Posterior cingulate gyrus (tissue), 11 donors: Measurements from ENCODE around the gene ITPRIPL1.
A peak's percentile ranks its signal among the peaks of the same experiment; 100 is the strongest.

ENCODE experiments used
- DNase-seq, 10 donors: peaks; one replicate each; pipeline versions ENCODE4 v3.0.0 to v3.0.0-alpha.2; 2020 to 2021; ENCODE audit warnings: mixed read lengths in 3 of 10
- intact Hi-C: fragments of 100-400 bp; cut with DNase I; formaldehyde crosslinking; loops from one replicate; pipeline ENCODE4 v1.15.1; 2023

ITPRIPL1 gene

DNA sequence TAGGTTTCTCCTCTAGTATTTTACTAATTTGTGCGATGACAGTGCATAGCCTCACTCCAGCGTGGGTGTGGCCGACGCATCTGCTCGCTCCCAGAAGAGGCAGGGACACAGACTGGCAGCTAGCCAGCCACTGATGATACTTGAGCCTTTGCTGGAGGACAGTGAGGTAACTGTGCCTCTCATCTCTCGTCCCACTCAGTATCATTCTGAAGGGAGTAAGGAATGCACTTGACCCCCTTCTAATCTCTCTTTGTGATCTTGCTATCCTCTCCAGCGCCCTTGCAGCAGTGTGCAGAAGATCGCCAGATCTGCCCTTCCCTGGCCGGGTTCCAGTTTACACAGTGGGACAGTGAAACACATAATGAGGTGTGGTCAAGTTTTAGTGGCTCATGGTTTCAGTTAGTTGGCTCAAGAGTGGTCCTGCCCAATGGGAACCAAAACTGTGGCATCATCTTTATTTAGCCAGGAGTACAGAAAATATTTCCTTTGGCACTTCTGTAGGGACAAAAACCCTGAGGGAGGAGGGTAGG, 28.0 kb downstream of the ITPRIPL1 start:
- intact Hi-C loops = no loop called here
- DNase-seq = peak in 7 of 10 donors; percentile 20 to 89 (median 39)

DNA sequence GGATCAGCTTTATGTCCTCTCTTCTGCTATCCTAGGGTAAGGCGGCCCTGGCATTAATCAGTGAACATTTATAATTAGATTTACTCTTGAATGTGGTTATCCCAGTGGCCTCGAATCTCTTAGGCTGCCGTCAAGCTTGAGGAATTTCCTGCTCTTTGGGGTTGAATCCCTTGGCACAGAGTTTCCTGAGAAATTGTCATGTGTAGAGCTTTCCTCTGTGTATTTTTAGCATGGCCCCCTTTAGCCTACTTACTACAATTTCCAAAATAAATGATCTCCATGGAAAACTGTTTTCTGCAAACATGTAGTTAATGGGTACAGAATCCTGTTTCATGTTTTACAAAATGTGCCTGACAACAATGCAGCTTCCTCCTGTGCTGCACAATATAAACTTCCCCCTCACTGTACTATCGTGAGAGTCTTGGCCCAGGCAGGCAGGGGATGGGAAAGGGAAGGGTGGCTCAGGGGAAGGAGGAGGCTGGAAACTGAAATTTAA, 28.5 kb downstream of the ITPRIPL1 start:
- DNase-seq = no peak
- intact Hi-C loops = no loop called here

DNA sequence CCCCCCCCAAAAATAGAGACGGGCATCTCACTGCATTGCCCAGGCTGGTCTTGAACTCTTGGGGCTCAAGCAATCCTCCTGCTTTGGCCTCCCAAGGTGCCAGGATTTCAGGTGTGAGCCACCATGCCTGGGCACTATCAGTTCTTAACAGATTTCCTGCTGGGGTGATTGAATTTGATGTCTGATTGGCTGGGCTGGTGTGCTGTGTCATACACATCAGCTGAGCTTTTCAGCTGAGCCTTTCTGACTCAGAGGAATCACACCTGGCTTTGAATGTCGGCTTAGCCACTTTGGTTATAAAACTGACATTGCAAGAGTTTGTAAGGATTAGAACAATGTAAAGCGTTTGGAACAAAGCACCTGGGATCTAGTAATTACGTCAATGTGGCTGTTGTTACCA, 29.4 kb downstream of the ITPRIPL1 start:
- intact Hi-C loops = no loop called here
- no peak for DNase-seq

DNA sequence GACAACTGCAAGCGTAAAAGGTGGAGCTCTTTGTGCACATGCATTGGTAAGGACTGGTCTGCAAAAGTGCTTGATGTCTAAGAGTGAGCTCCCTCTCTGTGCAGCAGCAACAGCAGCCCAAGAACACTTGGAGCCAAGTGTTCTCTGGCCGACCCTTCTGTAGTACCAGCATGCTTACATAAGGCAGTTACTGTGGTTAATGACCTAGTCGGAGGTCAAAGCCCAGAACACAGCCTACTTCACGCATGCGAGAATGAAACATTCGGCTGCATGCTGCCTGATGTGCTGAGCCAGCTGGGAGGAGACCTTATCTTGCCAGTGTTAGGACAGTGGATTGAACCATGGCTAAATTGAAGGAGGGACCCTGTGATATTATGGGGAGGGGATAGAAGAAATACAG, 31.8 kb downstream of the ITPRIPL1 start:
- intact Hi-C loops = no loop called here
- DNase-seq = no peak

DNA sequence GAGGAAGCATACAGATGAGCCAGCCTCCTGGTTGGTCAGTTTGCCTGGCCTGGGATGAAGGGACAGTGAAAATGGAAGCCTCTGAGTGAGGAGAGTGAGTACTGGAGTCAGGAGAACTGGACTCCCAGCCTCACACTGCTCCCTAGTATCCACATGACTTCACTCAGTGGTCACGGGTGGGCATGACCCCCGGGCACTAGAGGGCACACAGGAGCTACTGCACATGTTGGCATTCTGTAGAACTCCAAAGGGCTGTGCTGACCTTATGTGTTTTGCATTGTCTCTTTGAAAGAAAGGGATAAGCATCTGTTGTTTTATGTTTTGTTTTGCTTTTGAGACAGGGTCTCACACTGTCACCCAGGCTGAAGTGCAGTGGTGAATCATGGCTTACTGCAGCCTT, 34.2 kb downstream of the ITPRIPL1 start:
- DNase-seq = peak; percentile 35 to 95 (median 72)

DNA sequence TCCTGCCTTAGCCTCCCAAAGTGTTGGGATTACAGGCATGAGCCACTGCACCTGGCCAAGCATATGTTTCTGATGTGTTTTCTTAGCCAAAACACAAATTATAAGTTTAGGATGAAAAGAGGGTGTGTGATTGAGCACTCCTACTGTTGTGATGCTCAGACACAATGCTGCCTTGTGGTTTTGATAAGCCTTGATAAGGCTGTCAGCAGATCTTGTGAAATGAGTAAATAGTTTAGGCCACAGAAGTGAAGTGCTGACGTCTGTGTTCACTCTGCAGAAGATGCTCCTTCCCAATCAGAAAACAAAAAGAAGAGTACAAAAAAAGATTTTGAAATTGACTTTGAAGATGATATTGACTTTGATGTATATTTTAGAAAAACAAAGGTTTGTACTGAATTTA, 34.7 kb downstream of the ITPRIPL1 start:
- no peak for DNase-seq

More for the DNA sequence above, 34.2 kb downstream of the ITPRIPL1 start:
- intact Hi-C loops = loop anchor here (1.0 kb wide), 1 partner anchor 150 kb away; no protein-coding TSS in a partner anchor

DNA sequence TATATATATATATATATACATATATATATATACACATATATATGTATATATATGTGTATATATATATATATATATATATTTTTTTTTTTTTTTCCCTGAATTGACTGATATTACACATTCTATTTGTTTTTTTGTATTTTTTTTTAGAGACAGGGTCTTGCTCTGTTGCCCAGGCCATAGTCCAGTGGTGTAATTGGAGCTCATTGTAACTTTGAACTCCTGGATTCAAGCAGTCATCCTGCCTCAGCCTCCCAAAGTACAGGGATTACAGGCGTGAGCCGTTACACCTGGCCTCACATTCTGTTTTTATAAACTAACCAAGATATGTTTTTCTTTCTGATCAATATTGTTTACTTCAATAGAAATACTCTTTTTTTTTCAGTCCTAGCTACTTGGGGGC, 36.6 kb downstream of the ITPRIPL1 start:
- intact Hi-C loops = no loop called here

More for the DNA sequence above, 34.7 kb downstream of the ITPRIPL1 start:
- intact Hi-C loops = loop anchor here (1.0 kb wide), 1 partner anchor 149 kb away; no protein-coding TSS in a partner anchor

DNA sequence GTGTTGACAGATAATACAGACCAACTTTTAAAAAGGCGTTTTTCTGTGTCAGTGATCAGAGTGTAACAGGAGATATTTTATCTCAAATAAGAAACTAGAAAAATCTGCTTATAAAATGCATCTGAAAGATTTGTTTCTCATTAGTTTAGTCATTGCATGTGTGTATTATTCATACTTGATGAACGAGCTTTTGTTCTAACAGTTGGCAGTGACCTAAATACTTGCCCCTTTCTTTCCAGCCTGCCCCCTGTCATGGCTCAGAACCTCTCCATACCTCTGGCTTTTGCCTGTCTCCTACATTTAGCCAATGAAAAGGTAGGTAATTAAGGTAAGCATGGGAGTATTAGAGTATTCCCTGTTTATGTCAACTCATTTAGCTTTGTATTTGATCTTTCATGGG, 44.1 kb downstream of the ITPRIPL1 start:
- no peak for DNase-seq
- intact Hi-C loops = no loop called here

More for the DNA sequence above, 36.6 kb downstream of the ITPRIPL1 start:
- no peak for DNase-seq

DNA sequence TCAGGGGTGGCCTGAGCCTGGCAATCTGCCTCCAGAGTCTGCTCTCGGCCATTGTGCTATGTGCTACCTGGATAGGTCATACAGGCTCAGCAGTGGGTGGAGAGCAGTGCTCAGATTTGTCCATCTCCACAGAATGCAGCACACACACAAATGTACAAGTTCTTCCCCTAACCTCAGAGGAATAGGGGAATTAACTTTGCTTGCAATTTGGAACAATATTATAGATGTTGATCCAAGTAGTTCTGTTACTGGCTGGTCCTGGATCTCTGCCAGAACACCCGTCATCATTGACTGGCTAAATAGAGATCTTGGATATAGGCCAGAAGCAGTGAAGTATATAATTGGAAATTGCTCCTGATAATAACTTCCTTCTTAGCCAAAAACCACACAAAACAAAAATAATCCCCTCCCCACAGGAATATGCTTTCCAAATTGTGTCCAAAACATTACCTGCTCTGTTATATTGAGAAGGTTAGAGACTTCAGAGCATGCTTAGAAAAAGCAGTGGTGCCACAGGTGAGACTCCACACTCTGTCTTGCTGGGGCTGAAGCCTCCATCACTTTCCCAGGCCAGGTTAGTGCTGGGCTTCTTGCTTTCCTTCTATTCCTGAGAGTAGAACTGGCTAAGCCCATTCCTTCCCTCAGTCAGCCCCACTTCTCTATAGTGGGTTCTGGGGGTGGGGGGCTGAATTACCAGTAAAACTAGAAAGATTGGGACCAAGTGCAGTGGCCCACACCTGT, 49.3 kb downstream of the ITPRIPL1 start:
- no peak for DNase-seq
- intact Hi-C loops = no loop called here
